Right lobe of liver (tissue), 4 donors: Measurements from ENCODE around the gene SERPINF2.

ENCODE experiments used
- CTCF ChIP-seq, 4 donors: fragments of 200-600 bp in 3 of 4; fragments of 450-650 bp in 1 of 4; IDR thresholded peaks; one replicate each; pipeline versions ENCODE4 v1.5.1 to v1.8.0; 2016 to 2022; ENCODE audit warnings: antibody characterized with exemption in 4 of 4, mild to moderate bottlenecking in 2 of 4
- POLR2A ChIP-seq: fragments of 450-650 bp; IDR thresholded peaks from one replicate; pipeline ENCODE4 v1.6.1; 2017; ENCODE audit warnings: antibody characterized with exemption, mild to moderate bottlenecking
- donor health status: DM: no; HTN: no; CAD: no.
- donor health status: DM: no; HTN: no; CAD: no.
- donor health status: DM: no; HTN: yes; CAD: no.

GRCh38 chr17:1758807-1759206, 16.1 kb downstream of the SERPINF2 start:
- TF ChIP-seq CTCF (IDR thresholded peaks at IDR 0.05) (no peak), POLR2A (no peak)
